ENCODE measurements around the gene MTA3. TPM values are rescaled to one million over a fixed set of nuclear protein-coding genes. Genes with fewer than 3 reads are reported as not detected.

Gene MTA3
- total and polyA plus RNA-seq, 11 donors, result 11.9 to 31.8 (median 23.3) TPM

DNA sequence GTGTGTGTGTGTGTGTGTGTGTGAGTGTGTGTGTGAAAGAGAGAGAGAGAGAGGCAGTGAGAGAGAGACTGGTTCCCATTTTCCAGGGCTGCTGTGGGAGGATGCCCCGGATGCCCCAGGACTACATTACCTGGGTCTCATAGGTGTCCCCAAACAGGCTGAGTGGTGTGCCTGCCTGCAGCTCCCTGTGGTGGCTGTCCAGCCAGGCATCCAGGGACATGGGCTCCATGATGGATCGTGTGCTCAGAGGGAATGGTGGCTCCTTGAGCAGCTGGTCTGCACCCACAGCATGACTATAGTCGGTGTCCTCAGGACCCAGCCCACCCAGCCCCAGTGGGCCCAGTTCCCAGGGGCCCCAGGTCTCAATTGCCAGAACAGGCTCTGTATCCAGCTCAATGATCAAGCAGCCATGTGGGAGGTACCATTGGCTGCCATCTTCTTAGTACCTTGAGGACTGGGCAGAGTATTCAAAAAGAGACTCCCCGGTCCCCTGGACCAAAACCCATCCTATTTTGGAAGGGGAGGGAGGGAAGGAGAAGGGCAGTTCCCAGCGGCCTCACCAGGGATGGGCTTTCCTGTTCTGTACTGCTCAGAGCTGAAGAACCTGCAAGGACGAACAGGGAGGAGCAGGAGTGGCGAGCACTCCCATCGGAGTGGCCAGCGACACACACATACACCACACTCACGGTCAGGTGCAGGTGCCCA lies 201.3 kb downstream of the MTA3 start:
- Histone ChIP-seq H3K4me1 (no peaks in the 10 kb centered on the region), H3K27me3 (no peaks in the 10 kb centered on the region), H3K9me3 (no peaks in the 10 kb centered on the region), H3K4me3 (no peak overlapping the region), H3K27ac (no peak overlapping the region), H3K36me3 (no peaks in the 10 kb centered on the region)
- DNase-seq (no peak), ATAC-seq (no peak)
- 87 to 95% (median 94%) methylated on average over 8 to 10 of the region's 10 CpGs for WGBS, 4 donors
- TF ChIP-seq, protein P1, sequence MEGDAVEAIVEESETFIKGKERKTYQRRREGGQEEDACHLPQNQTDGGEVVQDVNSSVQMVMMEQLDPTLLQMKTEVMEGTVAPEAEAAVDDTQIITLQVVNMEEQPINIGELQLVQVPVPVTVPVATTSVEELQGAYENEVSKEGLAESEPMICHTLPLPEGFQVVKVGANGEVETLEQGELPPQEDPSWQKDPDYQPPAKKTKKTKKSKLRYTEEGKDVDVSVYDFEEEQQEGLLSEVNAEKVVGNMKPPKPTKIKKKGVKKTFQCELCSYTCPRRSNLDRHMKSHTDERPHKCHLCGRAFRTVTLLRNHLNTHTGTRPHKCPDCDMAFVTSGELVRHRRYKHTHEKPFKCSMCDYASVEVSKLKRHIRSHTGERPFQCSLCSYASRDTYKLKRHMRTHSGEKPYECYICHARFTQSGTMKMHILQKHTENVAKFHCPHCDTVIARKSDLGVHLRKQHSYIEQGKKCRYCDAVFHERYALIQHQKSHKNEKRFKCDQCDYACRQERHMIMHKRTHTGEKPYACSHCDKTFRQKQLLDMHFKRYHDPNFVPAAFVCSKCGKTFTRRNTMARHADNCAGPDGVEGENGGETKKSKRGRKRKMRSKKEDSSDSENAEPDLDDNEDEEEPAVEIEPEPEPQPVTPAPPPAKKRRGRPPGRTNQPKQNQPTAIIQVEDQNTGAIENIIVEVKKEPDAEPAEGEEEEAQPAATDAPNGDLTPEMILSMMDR (IDR thresholded peaks at IDR 0.05), result no peak
- no peak for TF ChIP-seq POLR2A (IDR thresholded peaks at IDR 0.05)
- intact Hi-C loops (cut with DNase I), result no loop called here

DNA sequence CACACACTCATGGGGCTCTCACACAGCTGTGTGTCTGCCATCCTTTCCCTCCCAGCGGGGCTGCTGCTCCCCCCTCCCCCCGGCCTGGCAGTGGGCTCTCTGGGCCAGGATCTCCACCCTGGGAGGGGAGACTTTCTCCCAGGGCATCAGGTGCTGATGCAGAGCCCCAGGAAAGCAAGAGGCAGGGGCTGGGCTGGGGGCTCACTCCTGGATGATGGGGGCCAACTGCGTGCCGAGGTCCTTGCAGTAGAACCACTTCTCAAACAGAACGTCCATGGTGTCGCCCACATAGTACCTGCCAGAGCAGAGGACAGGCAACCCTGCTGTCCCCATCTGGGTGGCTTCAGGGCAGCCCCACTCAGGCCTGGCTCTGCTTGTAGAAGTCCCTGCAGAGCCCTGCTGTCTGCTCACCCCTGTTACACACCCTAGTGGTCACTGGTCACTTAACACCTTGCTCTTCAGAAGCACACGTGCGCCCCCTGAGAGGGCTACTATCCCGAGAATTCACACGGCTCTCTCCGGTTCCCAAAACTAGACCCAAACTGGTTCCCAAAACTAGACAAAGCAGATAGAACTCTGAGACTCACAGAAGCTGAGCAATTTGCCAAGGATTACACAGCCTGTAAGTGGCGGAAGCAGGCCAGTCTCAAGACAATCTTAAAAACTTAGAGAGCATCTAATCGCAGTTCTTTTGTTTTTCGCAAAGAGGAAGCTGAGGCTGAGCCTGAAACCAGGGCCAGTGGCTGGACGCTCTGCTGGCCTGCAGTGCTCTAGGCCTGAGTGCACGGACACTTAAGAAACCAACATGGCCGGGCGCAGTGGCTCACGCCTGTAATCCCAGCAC lies 202.1 kb downstream of the MTA3 start:
- intact Hi-C loops (cut with DNase I), result no loop called here
- Histone ChIP-seq H3K4me3 (no peak overlapping the region), H3K27ac (peak overlapping the region in 1 of 12 donors; percentile 32), H3K36me3 (no peaks in the 10 kb centered on the region), H3K27me3 (no peaks in the 10 kb centered on the region), H3K9me3 (no peaks in the 10 kb centered on the region), H3K4me1 (no peaks in the 10 kb centered on the region)
- WGBS, 4 donors, result 67 to 75% (median 71%) methylated on average over 13 to 19 of the region's 19 CpGs
- peak; percentile 40 to 76 (median 68) for ATAC-seq
- no peak for DNase-seq
- TF ChIP-seq, protein P1 (IDR thresholded peaks at IDR 0.05), result peak in 11 of 12 donors; percentile 11 to 47 (median 39)
- TF ChIP-seq POLR2A (IDR thresholded peaks at IDR 0.05), result no peak

DNA sequence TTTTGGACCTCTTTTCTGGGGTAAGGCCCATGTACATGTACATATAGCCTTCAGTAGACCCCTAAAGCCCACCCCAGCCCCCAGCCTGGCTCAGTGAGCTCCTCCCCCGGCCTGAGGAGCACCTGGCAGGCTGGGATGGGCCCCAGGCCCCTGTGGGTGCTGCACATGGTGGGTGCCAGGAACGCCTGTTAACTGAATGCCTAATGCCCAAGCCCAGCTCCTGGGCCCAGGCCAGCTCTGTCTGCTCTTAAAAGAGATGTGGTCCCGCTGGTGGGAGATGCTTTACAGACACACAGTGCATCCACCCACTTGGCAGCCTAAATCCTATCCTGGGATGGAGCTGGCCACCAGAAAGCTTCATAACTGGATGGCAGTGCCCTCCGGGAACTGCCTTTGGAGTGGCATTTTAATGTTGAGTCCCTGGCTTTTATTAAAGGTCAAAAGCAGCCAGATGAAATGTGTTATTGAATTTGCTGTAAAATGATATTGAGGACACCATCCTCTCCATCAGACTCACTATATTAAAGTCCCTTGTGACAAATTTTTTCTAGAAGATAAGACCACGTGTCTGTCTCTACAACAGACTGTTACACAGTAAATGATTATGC lies 203.2 kb downstream of the MTA3 start:
- DNase-seq, result no peak
- H3K4me1 ChIP-seq, result no peaks in the 10 kb centered on the region
- no peaks in the 10 kb centered on the region for H3K9me3 ChIP-seq
- ATAC-seq, result peak in 1 of 4 donors; percentile 9
- H3K4me3 ChIP-seq, result no peak overlapping the region
- no peaks in the 10 kb centered on the region for H3K36me3 ChIP-seq
- WGBS, 4 donors, result 87 to 94% (median 88%) methylated on average over 5 of the region's 5 CpGs
- H3K27ac ChIP-seq, result no peak overlapping the region
- no peaks in the 10 kb centered on the region for H3K27me3 ChIP-seq
- intact Hi-C loops (cut with DNase I), result no loop called here
- TF ChIP-seq POLR2A (IDR thresholded peaks at IDR 0.05), result no peak
- TF ChIP-seq, protein P1 (IDR thresholded peaks at IDR 0.05), result no peak

DNA sequence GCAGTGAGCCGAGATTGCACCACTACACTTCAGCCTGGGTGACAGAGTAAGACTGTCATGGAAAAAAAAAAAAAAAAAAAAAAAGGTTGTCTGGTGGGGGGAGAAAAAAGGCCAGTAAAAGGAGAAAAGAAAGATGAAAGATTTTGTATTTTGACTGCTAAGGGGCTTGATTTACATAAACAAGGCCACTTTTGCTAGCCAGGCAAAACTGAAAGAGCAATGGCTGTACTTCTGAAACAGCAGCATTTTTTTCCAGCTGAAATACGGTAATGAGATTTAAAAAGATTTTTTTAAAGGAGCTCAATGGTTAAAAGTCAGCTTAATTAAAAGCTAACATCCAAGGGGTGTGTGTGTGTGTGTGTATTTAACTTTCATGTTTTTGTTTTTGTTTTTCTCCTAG lies 206.8 kb downstream of the MTA3 start:
- Histone ChIP-seq H3K4me1 (no peaks in the 10 kb centered on the region), H3K9me3 (peaks cover 0 to 5% (median 0%) of the 10 kb centered on the region in 12 donors), H3K36me3 (peaks cover 0 to 3% (median 0%) of the 10 kb centered on the region in 9 donors), H3K27me3 (no peaks in the 10 kb centered on the region), H3K27ac (no peak overlapping the region), H3K4me3 (no peak overlapping the region)
- 78 to 88% (median 83%) methylated on average over 2 of the region's 2 CpGs for WGBS, 4 donors
- no peak for DNase-seq
- intact Hi-C loops (cut with DNase I), result no loop called here
- ATAC-seq, result no peak
- no peak for TF ChIP-seq POLR2A (IDR thresholded peaks at IDR 0.05)
- TF ChIP-seq, protein P1 (IDR thresholded peaks at IDR 0.05), result no peak
